Measurements from ENCODE around the gene NEK7.

DNA sequence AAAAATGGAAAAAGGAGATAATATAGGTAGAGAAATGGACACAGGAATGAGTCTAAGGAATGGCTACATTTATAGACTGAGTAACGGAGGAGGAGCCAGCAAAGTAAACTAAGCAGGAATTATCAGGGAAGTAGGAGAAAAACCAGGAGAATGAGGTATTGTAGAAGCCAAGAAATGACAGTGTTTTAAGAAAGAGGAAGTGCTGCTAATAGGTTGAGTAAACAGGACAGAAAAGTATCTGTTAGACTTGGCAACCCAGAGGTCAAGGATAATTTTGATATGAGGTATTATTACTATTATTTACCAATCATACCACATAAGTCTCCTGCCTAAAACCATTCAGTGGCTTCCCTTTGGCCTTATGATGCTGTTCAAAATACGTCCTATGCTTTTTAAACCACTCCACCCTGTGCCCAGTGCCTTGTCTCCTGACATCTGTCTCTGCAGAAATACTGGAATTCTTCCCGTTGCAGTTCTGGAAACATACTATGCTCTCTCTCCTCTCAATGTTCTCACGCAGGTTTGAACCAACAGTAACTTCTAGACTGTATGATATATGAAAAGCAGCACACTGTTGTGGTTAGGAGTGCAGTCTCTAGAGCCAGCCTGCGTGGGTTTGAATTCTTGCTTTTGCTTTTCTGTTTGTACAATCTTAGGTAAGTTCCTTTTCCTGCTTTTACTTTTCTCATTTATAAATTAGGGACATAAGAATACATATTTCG, 24.6 kb upstream of the NEK7 start:
- TF ChIP-seq, protein P1, sequence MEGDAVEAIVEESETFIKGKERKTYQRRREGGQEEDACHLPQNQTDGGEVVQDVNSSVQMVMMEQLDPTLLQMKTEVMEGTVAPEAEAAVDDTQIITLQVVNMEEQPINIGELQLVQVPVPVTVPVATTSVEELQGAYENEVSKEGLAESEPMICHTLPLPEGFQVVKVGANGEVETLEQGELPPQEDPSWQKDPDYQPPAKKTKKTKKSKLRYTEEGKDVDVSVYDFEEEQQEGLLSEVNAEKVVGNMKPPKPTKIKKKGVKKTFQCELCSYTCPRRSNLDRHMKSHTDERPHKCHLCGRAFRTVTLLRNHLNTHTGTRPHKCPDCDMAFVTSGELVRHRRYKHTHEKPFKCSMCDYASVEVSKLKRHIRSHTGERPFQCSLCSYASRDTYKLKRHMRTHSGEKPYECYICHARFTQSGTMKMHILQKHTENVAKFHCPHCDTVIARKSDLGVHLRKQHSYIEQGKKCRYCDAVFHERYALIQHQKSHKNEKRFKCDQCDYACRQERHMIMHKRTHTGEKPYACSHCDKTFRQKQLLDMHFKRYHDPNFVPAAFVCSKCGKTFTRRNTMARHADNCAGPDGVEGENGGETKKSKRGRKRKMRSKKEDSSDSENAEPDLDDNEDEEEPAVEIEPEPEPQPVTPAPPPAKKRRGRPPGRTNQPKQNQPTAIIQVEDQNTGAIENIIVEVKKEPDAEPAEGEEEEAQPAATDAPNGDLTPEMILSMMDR (IDR thresholded peaks at IDR 0.05 in 4 of 5, conservative IDR thresholded peaks at IDR 0.05 in 1 of 5) = no peak
- no peak for TF ChIP-seq POLR2A (IDR thresholded peaks at IDR 0.05)
